NOMO-1 treated with dmso at 0.1 percent for 144 hours (cell line): ENCODE results near the gene APRT.

Experiments
- DNase-seq: peaks from one replicate; lab custom pipeline; 2025; ENCODE audit not compliant: unreplicated experiment; lab: John Stamatoyannopoulos, UW

APRT gene

DNA sequence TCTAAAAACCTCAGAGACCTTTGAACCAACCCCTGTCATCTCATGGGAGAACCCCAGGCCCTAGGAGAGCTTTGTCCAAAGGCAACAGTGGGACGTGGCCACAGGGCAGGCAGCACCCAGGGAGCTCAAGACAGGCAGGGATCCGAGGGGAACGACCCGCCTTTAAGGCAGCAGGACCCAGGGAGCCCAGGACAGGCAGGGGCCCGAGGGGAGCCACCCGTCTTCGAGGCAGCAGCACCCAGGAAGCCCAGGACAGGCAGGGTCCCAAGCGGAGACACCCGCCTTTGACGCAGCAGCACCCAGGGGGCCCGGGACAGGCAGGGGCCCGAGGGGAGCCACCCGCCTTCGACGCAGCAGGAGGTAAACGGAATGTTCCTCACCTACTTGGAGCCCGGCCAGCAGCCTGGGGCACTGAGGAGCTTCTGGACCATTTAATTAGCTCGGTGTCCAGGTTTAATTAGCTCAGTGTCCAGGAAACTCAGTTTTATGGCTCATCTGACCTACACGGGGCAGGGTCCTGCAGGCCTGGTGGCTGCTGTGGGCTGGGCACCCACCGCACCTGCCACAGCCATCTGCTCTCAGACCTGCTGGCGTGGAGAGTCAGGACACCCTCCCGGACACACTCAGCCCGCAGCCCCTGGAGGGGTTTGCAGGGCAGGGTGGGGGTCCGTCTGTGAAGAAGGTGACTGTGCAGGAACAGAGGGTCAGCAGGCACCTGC, 51.1 kb downstream of the APRT start:
- no peak for DNase-seq

DNA sequence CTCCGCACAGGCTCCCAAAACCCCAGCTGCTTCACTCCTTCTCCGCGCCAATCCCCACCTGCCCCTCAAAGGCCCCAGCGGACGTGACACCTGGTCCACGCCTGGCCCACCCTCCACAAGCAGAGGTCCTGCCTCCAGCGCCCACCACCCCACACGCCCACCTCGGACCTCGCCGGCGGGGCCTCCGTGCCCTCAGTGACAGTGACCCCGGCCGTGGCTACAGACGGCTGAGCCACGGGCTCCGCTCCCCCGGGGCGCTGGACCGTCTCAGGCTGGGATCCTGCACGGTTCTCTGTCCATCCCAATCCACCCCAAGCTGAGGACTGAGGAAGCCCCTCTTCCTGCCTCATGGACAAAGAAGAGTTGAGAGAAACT, 51.8 kb downstream of the APRT start:
- no peak for DNase-seq
